ENCODE results near the gene TTC23L. TPM values are rescaled to one million over a fixed set of nuclear protein-coding genes. Genes with fewer than 3 reads are reported as not detected.

Gene TTC23L
- total RNA-seq, 1 donor from 2014 or later = under 0.01 TPM

DNA sequence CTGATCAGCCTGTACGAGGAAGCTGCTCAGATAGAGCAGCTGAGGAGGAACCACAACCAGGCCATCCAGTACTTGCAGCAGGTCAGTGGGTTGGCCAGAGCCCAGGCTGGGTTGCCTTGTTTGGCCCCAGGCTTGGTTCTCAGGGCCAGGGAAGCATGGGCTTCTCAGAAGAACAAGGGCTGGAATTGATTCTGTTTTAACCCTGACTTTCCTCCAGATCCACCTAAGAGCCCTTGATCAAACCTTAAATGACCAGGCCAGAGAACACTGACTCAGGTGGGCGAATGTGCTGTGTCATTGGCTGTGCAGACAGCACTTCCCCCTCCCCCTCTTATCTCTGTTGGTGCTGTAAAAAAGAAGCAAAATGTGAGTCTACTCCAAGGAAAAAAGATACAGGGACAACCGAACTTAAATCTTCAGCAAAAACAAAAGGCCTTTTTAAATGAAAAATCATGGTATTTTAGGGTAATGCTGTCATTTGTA, 28.1 kb downstream of the TTC23L start:
- Histone ChIP-seq H3K36me3 (ENCODE audit: control insufficient read depth, insufficient read depth, low read length) (no peaks in the 10 kb centered on the region), H3K4me3 (ENCODE audit: low read depth, low read length) (no peak overlapping the region), H3K27me3 (ENCODE audit: control insufficient read depth, insufficient read depth, low read length) (no peaks in the 10 kb centered on the region)
- DNase-seq (ENCODE audit: low read depth) (no peak), FAIRE-seq (no peak)
- TF ChIP-seq, protein P1, sequence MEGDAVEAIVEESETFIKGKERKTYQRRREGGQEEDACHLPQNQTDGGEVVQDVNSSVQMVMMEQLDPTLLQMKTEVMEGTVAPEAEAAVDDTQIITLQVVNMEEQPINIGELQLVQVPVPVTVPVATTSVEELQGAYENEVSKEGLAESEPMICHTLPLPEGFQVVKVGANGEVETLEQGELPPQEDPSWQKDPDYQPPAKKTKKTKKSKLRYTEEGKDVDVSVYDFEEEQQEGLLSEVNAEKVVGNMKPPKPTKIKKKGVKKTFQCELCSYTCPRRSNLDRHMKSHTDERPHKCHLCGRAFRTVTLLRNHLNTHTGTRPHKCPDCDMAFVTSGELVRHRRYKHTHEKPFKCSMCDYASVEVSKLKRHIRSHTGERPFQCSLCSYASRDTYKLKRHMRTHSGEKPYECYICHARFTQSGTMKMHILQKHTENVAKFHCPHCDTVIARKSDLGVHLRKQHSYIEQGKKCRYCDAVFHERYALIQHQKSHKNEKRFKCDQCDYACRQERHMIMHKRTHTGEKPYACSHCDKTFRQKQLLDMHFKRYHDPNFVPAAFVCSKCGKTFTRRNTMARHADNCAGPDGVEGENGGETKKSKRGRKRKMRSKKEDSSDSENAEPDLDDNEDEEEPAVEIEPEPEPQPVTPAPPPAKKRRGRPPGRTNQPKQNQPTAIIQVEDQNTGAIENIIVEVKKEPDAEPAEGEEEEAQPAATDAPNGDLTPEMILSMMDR (IDR thresholded peaks at IDR 0.05; ENCODE audit: insufficient read depth, low read length, severe bottlenecking) = no peak

DNA sequence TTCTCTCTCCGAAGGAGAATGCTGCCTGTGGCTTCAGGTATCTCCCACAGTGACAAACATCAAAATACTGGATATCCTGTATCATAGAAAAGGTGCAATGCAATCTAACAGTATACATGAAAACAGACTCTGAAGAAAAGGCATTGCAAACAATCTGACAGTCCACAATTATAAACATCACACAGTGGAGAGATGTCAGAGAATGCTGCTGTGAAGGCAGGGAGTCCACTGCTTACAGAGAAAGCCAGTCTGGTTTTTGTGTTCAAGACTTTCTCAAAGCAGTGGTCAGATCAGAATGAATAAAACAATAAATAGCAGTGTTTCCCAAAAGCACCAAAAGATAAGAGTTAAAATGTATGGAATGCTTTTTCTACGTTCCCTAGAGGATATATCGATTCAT, 28.7 kb downstream of the TTC23L start:
- FAIRE-seq (no peak), DNase-seq (ENCODE audit: low read depth) (no peak)
- TF ChIP-seq, protein P1 (IDR thresholded peaks at IDR 0.05; ENCODE audit: insufficient read depth, low read length, severe bottlenecking) = no peak
- Histone ChIP-seq H3K27me3 (ENCODE audit: control insufficient read depth, insufficient read depth, low read length) (no peaks in the 10 kb centered on the region), H3K4me3 (ENCODE audit: low read depth, low read length) (no peak overlapping the region), H3K36me3 (ENCODE audit: control insufficient read depth, insufficient read depth, low read length) (no peaks in the 10 kb centered on the region)

DNA sequence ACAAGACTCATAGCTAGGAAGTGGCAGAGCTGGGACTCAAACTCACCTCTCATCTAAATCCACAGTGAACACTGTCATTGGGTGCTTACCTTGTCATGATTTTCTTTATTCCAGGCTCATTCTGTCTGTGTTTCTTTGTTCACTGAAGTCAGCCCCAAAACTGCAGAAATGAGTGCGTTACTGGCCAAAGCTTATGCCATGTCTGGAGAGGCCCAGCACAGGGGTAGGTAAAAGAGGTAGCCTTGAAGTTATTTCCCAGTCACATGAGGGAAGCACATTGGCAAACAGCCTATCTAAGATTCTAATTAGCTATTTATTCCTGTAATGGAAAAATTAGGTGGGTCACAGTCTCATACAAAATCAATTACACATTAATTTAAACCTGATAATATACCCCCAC, 29.8 kb downstream of the TTC23L start:
- no peaks in the 10 kb centered on the region for H3K36me3 ChIP-seq (ENCODE audit: control insufficient read depth, insufficient read depth, low read length)
- H3K27me3 ChIP-seq (ENCODE audit: control insufficient read depth, insufficient read depth, low read length) = no peaks in the 10 kb centered on the region
- no peak for DNase-seq (ENCODE audit: low read depth)
- H3K4me3 ChIP-seq (ENCODE audit: low read depth, low read length) = no peak overlapping the region
- no peak for FAIRE-seq
- TF ChIP-seq, protein P1 (IDR thresholded peaks at IDR 0.05; ENCODE audit: insufficient read depth, low read length, severe bottlenecking) = no peak

DNA sequence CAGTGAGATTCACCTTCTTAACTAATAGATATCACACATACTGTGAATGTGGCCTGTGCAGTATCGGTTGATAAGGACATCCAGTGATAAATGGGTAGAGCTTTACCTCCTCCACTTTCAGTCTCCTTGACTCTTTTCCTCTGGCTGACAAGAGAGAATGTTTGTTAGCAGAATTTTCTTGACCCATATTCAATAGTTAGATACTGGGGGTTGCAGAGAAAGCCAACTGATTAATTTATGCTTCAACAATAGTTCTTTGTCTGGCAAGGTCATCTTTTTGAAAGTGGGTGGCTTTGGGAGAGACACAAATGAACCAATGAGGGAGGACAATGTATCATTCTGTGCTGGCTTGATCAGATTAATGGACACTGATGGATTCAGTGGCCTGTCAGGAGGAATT, 30.3 kb downstream of the TTC23L start:
- H3K36me3 ChIP-seq (ENCODE audit: control insufficient read depth, insufficient read depth, low read length) = no peaks in the 10 kb centered on the region
- FAIRE-seq = no peak
- no peak for DNase-seq (ENCODE audit: low read depth)
- no peak overlapping the region for H3K4me3 ChIP-seq (ENCODE audit: low read depth, low read length)
- no peaks in the 10 kb centered on the region for H3K27me3 ChIP-seq (ENCODE audit: control insufficient read depth, insufficient read depth, low read length)
- TF ChIP-seq, protein P1 (IDR thresholded peaks at IDR 0.05; ENCODE audit: insufficient read depth, low read length, severe bottlenecking) = no peak

DNA sequence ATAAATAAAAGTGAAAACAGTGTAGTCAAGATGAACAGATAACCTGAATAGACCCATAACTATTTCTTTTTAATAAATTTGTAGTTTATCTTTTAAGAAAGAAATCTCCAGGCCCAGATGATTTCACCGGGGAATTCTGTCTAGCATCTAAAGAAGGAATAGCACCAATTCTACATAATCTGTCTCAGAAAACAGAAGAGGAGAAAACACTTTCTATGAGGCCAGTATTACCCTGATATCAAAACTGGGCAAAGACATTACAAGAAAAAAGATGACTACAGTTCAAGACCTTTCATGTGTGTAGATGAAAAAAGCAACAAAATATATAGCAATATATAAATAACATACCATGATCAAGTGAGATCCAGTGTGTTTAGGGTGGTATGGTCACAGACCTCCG, 31.4 kb downstream of the TTC23L start:
- TF ChIP-seq, protein P1 (IDR thresholded peaks at IDR 0.05; ENCODE audit: insufficient read depth, low read length, severe bottlenecking) = no peak
- no peak for FAIRE-seq
- DNase-seq (ENCODE audit: low read depth) = no peak

DNA sequence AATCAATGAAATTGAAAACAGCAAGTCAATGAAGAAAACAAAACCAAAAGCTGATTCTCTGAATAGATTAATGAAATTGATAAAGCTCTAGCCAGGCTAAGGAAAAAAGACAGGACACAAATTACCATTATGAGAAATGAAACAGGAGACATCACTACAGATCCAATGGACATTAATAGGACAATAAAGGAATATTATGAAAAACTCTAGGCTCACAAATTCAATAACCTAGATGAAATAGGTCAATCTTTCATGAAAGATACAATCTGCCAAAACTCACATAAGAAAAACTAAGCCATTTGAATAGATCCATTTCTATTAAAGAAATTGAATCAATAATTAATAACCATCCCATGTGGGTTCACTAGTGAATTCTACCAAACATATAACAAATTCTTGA, 37.3 kb downstream of the TTC23L start:
- FAIRE-seq (no peak), DNase-seq (ENCODE audit: low read depth) (no peak)
- TF ChIP-seq, protein P1 (IDR thresholded peaks at IDR 0.05; ENCODE audit: insufficient read depth, low read length, severe bottlenecking) = no peak

More for the DNA sequence above, 31.4 kb downstream of the TTC23L start:
- Histone ChIP-seq H3K27me3 (ENCODE audit: control insufficient read depth, insufficient read depth, low read length) (no peaks in the 10 kb centered on the region), H3K36me3 (ENCODE audit: control insufficient read depth, insufficient read depth, low read length) (no peaks in the 10 kb centered on the region), H3K4me3 (ENCODE audit: low read depth, low read length) (no peak overlapping the region)

More for the DNA sequence above, 37.3 kb downstream of the TTC23L start:
- Histone ChIP-seq H3K27me3 (ENCODE audit: control insufficient read depth, insufficient read depth, low read length) (no peaks in the 10 kb centered on the region), H3K36me3 (ENCODE audit: control insufficient read depth, insufficient read depth, low read length) (no peaks in the 10 kb centered on the region), H3K4me3 (ENCODE audit: low read depth, low read length) (no peak overlapping the region)

Measured in bronchial epithelial cell (primary cell).